Panc1 (cell line): Measurements from ENCODE around the gene NCKAP1. TPM values are rescaled to one million over a fixed set of nuclear protein-coding genes. Genes with fewer than 3 reads are reported as not detected.

Source experiments
- ATAC-seq: fragments of 200-7000 bp; cut with Tn5 transposase; 2 replicates; pipeline ENCODE4 v1.9.1; 2020; ENCODE audit warnings: mild to moderate bottlenecking, moderate library complexity
- BruUV-seq: library from RNA; stranded (reverse); fragments of 400-500 nt; replicated peaks from 2 replicates; lab custom pipeline; 2021; lab: Mats Ljungman, UMichigan
- CTCF ChIA-PET: fragments of 300-600 bp; sonication (Branson Sonifier 250); formaldehyde crosslinking; loops from one replicate; lab custom pipeline; 2022; ENCODE audit warnings: antibody characterized with exemption; lab: Charles Lee
- POLR2A ChIA-PET: fragments of 300-600 bp; sonication (Branson Sonifier 250); formaldehyde crosslinking; loops from one replicate; lab custom pipeline; 2022; ENCODE audit warnings: antibody characterized with exemption; lab: Charles Lee
- DNase-seq: peaks from one replicate; pipeline ENCODE4 v3.0.0-alpha.2; 2010; ENCODE audit warnings: low read depth, low spot score
- H3K27ac ChIP-seq: 2 replicates; pipeline ENCODE4 v1.5.1; 2011; ENCODE audit warnings: mild to moderate bottlenecking, low read length, inconsistent platforms
- H3K27me3 ChIP-seq: fragments of 200-500 bp; sonication (Bioruptor generic); 2 replicates; pipeline ENCODE4 v1.6.0; 2014; ENCODE audit warnings: low read length, inconsistent platforms; ENCODE audit not compliant: control insufficient read depth, insufficient read depth
- H3K36me3 ChIP-seq: fragments of 200-500 bp; sonication (Bioruptor generic); 2 replicates; pipeline ENCODE4 v1.5.1; 2014; ENCODE audit warnings: inconsistent platforms, mild to moderate bottlenecking, low read length, moderate library complexity; ENCODE audit not compliant: control insufficient read depth, insufficient read depth
- H3K4me1 ChIP-seq: 2 replicates; pipeline ENCODE4 v1.5.1; 2011; ENCODE audit warnings: inconsistent platforms, mild to moderate bottlenecking, low read length, moderate library complexity; ENCODE audit not compliant: control insufficient read depth, insufficient read depth
- H3K4me3 ChIP-seq, 2 experiments: 2 replicates each; pipeline ENCODE4 v1.5.1; 2011 to 2012; ENCODE audit warnings: low read depth in 2 of 2, low read length in 2 of 2, mild to moderate bottlenecking in 2 of 2, inconsistent platforms in 1 of 2, moderate library complexity in 1 of 2
- H3K9me3 ChIP-seq: fragments of 200-500 bp; sonication (Bioruptor generic); 2 replicates; pipeline ENCODE4 v1.5.1; 2014; ENCODE audit warnings: low read depth, mild to moderate bottlenecking, inconsistent platforms, low read length, moderate library complexity; ENCODE audit not compliant: control insufficient read depth, insufficient read depth
- CTCF ChIP-seq: fragments of 450-650 bp; IDR thresholded peaks from 2 replicates; pipeline ENCODE4 v1.5.1; 2017; ENCODE audit warnings: mild to moderate bottlenecking
- POLR2AphosphoS5 ChIP-seq: IDR thresholded peaks from 2 replicates; pipeline ENCODE4 v1.6.1; 2012; ENCODE audit warnings: mild to moderate bottlenecking, low read depth, low read length, moderate library complexity
- SIN3A ChIP-seq: IDR thresholded peaks from 2 replicates; pipeline ENCODE4 v1.6.1; 2012; ENCODE audit warnings: low read depth, mild to moderate bottlenecking, low read length, moderate library complexity, borderline replicate concordance; ENCODE audit not compliant: insufficient read depth
- TCF7L2 ChIP-seq: IDR thresholded peaks from 2 replicates; pipeline ENCODE4 v1.6.1; 2011; ENCODE audit warnings: mild to moderate bottlenecking, low read depth, low read length, inconsistent platforms
- in situ Hi-C: cut with HindIII; loops from 2 replicates; pipeline ENCODE4 v1.10.0; 2016; ENCODE audit warnings: low sequenced_read_pairs, low pct_unique_long_range_greater_than_20kb
- intact Hi-C: fragments of 100-400 bp; cut with micrococcal nuclease; formaldehyde crosslinking; loops from one replicate; pipeline ENCODE4 v1.10.0; 2022; ENCODE audit not compliant: unreplicated experiment
- total RNA-seq: library from RNA; stranded (reverse); gene quantifications from one replicate; pipeline ENCODE4 v1.2.1, GENCODE V29; 2021; ENCODE audit not compliant: unreplicated experiment
- TF ChIP-seq, protein P1 (sequence below), 2 experiments: IDR thresholded peaks; 2 replicates each; pipeline ENCODE4 v1.6.1; 2011 to 2012; ENCODE audit warnings: low read depth in 2 of 2, control low read depth in 1 of 2, low read length in 1 of 2, mild to moderate bottlenecking in 1 of 2, moderate library complexity in 1 of 2; ENCODE audit not compliant: insufficient read depth in 1 of 2

The NCKAP1 gene
- total RNA-seq, 1 experiment from 2014 or later = 174 TPM

GRCh38 chr2:182929972-182930371, 108.3 kb downstream of the NCKAP1 start:
- Histone ChIP-seq H3K4me1 (no peaks in the 10 kb centered on the region), H3K27ac (no peak overlapping the region), H3K36me3 (peaks cover 49% of the 10 kb centered on the region), H3K27me3 (no peaks in the 10 kb centered on the region), H3K4me3 (no peak overlapping the region), H3K9me3 (no peaks in the 10 kb centered on the region)
- intact Hi-C loops = no loop called here
- POLR2A ChIA-PET = no interaction called here
- no peak for DNase-seq
- CTCF ChIA-PET = no interaction called here
- ATAC-seq = no peak
- TF ChIP-seq, protein P1, sequence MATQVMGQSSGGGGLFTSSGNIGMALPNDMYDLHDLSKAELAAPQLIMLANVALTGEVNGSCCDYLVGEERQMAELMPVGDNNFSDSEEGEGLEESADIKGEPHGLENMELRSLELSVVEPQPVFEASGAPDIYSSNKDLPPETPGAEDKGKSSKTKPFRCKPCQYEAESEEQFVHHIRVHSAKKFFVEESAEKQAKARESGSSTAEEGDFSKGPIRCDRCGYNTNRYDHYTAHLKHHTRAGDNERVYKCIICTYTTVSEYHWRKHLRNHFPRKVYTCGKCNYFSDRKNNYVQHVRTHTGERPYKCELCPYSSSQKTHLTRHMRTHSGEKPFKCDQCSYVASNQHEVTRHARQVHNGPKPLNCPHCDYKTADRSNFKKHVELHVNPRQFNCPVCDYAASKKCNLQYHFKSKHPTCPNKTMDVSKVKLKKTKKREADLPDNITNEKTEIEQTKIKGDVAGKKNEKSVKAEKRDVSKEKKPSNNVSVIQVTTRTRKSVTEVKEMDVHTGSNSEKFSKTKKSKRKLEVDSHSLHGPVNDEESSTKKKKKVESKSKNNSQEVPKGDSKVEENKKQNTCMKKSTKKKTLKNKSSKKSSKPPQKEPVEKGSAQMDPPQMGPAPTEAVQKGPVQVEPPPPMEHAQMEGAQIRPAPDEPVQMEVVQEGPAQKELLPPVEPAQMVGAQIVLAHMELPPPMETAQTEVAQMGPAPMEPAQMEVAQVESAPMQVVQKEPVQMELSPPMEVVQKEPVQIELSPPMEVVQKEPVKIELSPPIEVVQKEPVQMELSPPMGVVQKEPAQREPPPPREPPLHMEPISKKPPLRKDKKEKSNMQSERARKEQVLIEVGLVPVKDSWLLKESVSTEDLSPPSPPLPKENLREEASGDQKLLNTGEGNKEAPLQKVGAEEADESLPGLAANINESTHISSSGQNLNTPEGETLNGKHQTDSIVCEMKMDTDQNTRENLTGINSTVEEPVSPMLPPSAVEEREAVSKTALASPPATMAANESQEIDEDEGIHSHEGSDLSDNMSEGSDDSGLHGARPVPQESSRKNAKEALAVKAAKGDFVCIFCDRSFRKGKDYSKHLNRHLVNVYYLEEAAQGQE (IDR thresholded peaks at IDR 0.05; ENCODE audit: insufficient read depth in 1 of 2, low read depth in 2 of 2, low read length in 1 of 2) = no peak
- no peak for TF ChIP-seq SIN3A
- TF ChIP-seq POLR2AphosphoS5 = no peak
- TF ChIP-seq TCF7L2 = no peak
- TF ChIP-seq CTCF = no peak
- no TSS peak for BruUV-seq
- in situ Hi-C loops = no loop called here

- CTCF ChIA-PET = no interaction called here
- BruUV-seq = no TSS peak
- Histone ChIP-seq H3K4me3 (no peak overlapping the region), H3K36me3 (peaks cover 42% of the 10 kb centered on the region), H3K27me3 (no peaks in the 10 kb centered on the region), H3K4me1 (no peaks in the 10 kb centered on the region), H3K9me3 (no peaks in the 10 kb centered on the region), H3K27ac (no peak overlapping the region)
- ATAC-seq = no peak
- POLR2A ChIA-PET = no interaction called here
- intact Hi-C loops = no loop called here
- DNase-seq = no peak
- in situ Hi-C loops = no loop called here
- TF ChIP-seq, protein P1 (IDR thresholded peaks at IDR 0.05; ENCODE audit: insufficient read depth in 1 of 2, low read depth in 2 of 2, low read length in 1 of 2) = no peak
- TF ChIP-seq SIN3A (no peak), POLR2AphosphoS5 (no peak), CTCF (no peak), TCF7L2 (no peak)
Observed at GRCh38 chr2:182924306-182924705, 114.0 kb downstream of the NCKAP1 start.
